ENCODE data around the gene ESD.

The ESD gene

DNA sequence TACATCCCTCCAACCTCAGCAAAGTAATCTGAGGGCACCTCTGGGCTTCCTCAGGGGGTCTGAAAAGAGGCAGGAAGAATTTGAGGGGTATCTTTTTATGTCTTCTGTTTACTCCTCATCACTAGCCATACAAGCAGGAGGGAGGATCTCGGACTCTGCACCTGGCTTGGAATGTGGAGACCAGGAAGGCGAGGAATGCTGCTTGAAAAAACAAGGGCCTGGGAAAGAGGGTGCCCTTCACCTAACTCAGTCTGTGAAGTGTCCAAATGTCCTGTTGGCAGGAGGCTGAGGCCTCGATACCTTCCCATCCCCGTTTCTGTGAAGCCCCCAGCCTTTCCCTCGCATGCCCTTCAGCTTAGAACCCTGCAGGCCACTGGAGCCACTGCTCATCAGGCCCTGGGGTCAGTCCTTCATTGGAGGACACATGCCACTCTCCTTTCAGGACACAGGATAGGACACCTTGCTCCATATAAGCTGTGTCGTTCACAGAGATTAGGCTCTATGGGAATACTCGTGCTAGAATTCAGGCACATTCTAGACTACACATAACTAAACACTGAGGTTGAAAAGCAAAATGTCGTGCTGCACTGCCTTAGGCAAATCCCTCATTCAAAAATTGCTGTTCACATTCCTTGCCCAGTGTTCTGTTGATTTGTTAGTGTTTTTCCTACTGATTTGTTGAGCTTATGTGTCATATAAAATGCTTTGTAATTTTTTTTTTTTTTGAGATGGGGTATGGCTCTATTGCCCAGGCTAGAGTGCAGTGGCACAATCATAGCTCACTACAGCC, 49.7 kb downstream of the ESD start:
- no peak for DNase-seq

DNA sequence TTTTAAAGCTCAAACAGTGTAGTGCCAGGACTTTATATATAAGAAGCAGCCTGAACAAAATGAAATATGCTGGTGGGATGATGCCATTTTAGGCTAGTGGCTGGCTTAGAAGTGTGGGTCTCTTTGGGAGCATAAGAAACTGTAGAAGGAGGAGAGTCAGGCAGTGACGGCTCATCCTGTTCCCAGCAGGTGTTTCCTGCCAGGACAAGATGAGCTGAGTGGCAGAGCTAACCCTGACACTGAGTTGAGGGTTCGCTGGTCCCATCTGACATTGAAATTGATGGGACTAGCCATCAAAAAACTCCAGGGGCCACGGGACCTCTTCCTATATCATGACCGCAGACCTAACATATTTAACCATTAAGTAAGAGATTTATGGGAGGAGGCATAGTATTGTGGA, 51.3 kb downstream of the ESD start:
- no peak for DNase-seq

DNA sequence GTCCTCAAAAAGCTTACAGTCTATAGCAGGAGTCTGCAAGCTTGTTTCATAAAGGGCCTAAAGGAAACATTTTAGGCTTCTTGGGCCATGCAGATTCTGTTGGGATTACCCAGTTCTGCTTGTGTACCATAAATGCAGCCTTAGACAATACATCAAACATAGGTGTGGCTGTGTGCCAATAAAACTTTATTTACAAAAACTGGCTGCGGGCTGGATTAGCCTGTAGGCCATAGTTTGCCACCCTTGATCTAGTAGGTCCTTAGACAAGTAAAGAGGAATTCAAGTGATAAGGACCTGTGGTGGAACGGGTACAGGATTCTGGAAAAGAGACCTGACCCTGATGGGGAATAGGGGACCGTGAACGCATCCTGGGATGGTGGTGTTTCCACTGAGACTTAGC, 51.9 kb downstream of the ESD start:
- no peak for DNase-seq

DNA sequence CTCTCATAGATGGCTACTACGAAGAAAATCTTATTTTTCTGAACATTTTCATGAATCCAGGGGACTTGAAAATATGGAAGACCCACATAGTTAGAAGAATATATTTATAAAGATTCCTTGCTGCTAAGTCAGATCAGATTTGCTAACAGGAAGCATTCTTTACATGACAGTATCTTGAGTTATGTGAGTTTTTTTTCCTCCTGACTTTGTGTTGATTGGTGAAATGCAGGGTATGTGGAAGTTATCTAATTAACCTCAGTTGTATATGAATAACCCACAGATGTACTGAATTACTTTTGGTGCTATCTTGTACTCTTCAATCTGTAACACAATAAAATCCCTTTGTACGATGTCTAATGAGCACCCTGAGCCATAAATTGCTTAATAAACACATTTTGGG, 53.8 kb downstream of the ESD start:
- no peak for DNase-seq

DNA sequence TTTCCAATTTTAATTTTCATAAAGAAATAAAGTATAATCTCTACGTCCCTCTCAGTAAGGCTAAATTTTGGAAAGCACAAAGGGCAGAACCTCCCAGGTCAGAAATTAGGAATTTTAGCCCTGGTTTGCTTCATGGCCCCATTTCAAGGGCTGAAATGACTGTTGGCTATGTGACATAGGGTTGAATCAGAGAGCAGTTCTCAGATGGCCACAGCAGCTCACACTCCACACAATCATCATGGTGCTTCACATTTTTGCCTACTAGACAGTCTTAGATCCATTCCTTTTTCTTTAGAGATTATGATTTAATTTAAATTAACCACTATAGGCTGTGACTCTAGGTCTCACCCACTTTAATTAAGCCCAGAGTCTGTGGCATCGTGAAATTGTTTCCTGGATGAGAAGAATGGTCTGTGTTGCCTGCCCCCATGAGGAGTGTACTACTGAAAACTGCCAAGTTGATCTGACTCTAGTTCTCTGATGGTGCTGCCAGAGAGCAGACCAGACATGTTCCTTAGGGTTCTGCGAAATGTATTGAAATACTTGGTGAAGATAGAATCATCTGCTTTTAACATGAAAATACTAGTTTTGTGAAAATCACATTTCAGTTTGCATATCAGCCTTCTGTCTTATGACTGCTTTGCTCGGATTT, 57.4 kb downstream of the ESD start:
- no peak for DNase-seq

DNA sequence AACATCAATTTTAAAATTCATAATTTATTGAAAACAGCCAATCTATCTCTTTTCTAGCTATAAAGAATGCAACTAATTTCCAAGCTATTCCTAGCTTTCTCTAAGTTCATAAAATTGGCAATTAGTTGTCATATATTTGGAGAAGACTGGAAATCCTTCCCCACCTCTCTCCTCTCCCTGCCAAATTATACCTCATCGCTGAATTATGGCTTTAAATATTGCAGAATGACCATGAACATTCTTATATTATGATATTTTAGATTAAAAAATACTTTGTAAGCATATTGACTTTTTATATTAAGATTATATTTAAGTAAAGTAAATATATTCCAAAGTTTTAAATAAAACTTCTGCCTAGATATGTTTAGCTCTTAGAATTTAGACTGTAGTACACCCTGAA, 58.2 kb downstream of the ESD start:
- DNase-seq: no peak

DNA sequence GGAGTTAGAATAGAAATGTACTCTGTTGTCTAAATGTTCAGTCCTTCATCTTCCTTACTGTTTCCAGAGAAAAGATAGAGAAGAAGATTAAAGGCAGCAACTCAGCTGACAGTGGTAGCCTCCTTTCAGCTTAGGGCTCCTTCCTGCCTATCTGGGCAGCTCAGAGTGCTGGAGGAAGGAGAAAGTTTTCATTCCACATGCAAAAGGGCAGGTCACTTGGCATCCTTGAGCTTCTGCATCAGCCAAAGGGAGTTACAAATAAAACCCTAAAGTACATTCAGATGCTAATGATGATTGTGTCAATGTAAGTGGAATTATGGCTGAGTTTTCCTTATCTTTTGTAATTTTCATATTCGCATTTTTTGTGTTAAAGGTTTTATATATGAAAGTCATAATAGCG, 58.9 kb downstream of the ESD start:
- DNase-seq: no peak

DNA sequence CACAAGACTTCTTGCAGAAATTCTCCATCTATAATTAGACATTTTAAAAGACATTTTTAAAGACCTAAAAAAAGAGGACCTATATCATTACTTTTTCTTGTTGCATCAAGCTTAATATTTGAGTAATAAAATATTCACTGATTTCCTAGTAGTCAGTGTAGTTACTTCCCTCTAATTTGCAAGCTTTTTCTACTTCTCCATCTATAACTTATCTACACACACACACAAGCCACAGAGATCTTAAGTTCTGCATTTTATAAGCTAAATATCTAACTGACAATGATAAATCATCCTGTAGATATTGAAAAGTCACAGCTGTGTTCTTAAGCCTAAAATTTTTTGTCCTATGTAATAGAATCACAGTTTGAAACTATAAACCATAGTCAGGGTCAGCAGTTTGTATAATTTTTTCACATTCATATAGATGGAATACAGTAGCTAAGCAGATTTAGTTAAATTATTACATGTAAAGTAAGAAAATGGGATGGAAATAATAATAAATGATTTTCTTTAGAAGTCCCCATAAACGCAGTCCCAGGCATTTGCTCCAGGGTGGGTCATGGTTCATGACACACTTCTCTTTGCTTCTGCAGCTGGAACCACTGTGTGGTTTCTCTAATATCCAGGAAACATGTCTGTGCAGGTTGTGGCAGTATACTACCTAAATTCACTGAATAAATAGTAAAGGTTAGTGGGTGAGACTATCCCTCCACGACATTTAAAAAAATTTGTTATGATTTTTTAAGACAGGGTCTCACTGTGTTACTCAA, 60.2 kb downstream of the ESD start:
- no peak for DNase-seq

DNA sequence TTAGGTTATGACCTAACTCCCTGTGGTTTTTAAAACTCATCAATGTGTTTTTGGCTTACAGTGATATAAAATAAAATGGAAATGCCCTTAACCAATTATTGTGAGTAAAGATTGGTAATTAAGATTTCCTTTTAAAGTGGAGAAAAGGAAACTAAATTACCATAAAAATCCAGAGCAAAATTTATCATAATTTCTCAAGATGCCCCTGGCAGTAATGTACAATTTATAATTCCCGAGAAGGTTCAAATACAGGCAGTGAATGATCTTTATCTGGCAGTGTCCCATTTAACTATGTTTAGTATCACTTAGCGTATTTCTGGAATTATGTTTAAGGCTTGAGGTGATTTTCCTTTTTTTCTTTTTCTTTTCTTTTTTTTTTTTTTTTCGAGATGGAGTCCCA, 61.5 kb downstream of the ESD start:
- no peak for DNase-seq

DNA sequence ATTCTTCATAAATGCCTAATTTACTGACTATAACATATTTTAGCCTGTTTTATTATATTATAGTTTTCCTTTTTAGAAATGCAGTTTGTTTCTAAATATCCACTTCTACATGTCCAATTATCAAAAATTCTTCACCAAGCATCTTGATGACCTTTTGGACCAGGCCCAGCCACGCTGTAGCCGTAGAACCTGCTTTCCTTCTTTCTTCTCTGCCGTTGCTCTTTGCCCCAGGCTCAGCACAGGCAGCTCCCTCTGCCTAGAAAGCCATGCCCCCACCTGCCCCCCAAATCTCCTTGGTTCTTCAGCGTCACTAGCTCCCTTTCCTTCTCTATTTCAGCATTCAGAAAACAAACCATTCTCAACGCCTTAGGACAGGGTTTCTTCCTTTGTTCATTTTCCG, 65.4 kb downstream of the ESD start:
- no peak for DNase-seq

DNA sequence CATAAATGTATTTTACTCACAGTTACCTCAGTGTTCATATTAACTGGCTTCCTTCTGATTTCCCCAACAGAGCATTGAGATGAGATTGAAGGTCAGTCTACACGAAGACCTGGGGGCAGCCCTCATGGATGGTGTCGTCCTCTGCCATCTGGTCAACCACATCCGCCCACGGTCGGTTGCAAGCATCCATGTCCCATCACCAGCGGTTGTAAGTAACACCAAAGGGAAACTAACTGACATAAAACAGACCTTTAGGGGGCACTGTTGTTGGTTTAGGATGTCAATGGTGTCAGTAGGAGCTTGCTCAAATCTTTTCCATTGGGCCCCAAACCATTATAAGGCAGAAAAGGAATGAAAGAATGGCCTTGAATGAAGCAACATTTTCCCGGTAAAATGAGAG, 68.2 kb downstream of the ESD start:
- no peak for DNase-seq

DNA sequence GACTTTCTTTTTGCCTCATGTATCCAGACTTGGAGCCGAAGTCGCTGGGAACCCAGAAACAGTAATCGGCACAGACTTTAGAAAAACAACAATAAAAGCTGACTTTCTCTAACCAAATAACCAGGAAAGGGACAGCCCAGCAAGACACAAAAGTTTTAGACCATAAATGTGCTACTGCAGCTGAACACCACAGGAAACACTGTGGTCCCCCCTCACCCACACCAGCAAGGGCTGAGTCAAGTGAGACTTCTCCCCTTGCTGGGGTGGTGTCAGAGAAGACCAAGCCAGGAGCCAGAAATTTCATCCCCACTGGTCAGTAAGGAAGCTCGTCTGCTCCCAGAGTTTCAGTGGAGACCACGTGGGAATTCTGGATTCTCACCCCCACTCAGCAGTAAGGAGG, 70.6 kb downstream of the ESD start:
- DNase-seq: no peak
